Measurements from ENCODE around the gene ANKRD9.

Gene ANKRD9

GRCh38 chr14:102500158-102500662, 9.4 kb downstream of the ANKRD9 start:
- H3K4me3 ChIP-seq (ENCODE audit: low read length): no peak overlapping the region
- peak; percentile 73 for DNase-seq (ENCODE audit: low read depth)
- TF ChIP-seq CTCF (IDR thresholded peaks at IDR 0.05; ENCODE audit: insufficient read depth, low read depth, low read length, missing control alignments): no peak

- DNase-seq (ENCODE audit: low read depth): no peak
- TF ChIP-seq CTCF (IDR thresholded peaks at IDR 0.05; ENCODE audit: insufficient read depth, low read depth, low read length, missing control alignments): no peak
- H3K4me3 ChIP-seq (ENCODE audit: low read length): no peak overlapping the region
These were observed 10.0 kb downstream of the ANKRD9 start for GRCh38 chr14:102499401-102500157.

GRCh38 chr14:102498678-102499265, 10.8 kb downstream of the ANKRD9 start:
- DNase-seq (ENCODE audit: low read depth): no peak
- TF ChIP-seq CTCF (IDR thresholded peaks at IDR 0.05; ENCODE audit: insufficient read depth, low read depth, low read length, missing control alignments): no peak
- no peak overlapping the region for H3K4me3 ChIP-seq (ENCODE audit: low read length)

- H3K4me3 ChIP-seq (ENCODE audit: low read length): no peak overlapping the region
- TF ChIP-seq CTCF (IDR thresholded peaks at IDR 0.05; ENCODE audit: insufficient read depth, low read depth, low read length, missing control alignments): peak; percentile 21
- no peak for DNase-seq (ENCODE audit: low read depth)
These were observed 11.4 kb downstream of the ANKRD9 start for GRCh38 chr14:102497998-102498677.

- H3K4me3 ChIP-seq (ENCODE audit: low read length): no peak overlapping the region
- DNase-seq (ENCODE audit: low read depth): no peak
- no peak for TF ChIP-seq CTCF (IDR thresholded peaks at IDR 0.05; ENCODE audit: insufficient read depth, low read depth, low read length, missing control alignments)
These were observed 12.4 kb downstream of the ANKRD9 start for GRCh38 chr14:102496958-102497744.

- no peak overlapping the region for H3K4me3 ChIP-seq (ENCODE audit: low read length)
- DNase-seq (ENCODE audit: low read depth): no peak
- no peak for TF ChIP-seq CTCF (IDR thresholded peaks at IDR 0.05; ENCODE audit: insufficient read depth, low read depth, low read length, missing control alignments)
These were observed 13.3 kb downstream of the ANKRD9 start for GRCh38 chr14:102496331-102496691.
